Measurements from ENCODE around the gene NAPB.
A peak's percentile ranks its signal among the peaks of the same experiment; 100 is the strongest.
"Not testable (repeated sequence)": the region's sequence is repeated elsewhere in the genome, so short reads cannot be mapped to it uniquely, and the experiment has no call there.

The NAPB gene

DNA sequence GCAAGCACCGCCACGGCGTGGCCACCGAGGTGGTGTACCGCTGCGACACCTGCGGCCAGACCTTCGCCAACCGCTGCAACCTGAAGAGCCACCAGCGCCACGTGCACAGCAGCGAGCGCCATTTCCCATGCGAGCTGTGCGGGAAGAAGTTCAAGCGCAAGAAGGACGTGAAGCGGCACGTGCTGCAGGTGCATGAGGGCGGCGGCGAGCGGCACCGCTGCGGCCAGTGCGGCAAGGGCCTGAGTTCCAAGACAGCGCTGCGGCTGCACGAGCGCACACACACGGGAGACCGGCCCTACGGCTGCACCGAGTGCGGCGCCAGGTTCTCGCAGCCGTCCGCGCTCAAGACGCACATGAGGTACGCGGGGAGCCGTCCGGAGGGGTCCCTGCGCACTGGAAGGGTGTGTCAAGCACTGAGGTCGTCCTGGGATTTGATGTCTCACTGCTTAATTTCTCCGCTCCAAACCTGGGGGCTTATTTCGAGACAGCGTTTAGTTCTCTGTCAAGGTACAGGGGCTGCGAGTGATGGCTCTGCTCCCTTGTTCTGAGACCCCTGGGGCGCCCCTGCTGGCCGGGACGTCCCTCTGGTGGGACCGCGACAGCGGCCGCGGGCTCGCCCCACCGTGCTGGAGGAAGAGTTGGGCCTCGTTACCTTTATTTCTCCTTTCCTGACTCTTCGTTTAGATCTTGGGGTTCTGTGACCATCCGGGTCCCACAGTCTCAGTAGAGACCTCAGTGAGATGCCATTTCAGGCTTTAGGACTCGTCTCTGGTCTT, 55.7 kb downstream of the NAPB start:
- no peak for DNase-seq

DNA sequence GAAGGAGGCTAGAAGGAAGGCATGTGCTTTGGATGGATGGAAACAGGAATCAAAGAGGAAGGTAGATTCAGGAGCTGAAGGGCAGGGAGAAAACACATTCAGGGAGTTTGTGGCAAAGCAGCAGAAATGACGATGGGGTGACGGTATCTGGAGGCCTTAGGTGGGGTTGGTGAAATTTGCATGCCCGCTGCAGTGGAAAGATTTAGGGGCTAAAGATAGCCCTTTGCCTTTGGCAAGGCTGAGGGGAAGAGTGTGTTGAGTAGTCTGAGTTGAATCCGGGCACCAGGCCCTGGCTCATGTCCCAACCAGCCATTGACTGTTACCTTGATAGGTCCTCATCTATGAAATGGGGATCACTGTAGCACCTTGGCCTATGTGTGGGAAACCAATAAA, 58.0 kb downstream of the NAPB start:
- no peak for DNase-seq

DNA sequence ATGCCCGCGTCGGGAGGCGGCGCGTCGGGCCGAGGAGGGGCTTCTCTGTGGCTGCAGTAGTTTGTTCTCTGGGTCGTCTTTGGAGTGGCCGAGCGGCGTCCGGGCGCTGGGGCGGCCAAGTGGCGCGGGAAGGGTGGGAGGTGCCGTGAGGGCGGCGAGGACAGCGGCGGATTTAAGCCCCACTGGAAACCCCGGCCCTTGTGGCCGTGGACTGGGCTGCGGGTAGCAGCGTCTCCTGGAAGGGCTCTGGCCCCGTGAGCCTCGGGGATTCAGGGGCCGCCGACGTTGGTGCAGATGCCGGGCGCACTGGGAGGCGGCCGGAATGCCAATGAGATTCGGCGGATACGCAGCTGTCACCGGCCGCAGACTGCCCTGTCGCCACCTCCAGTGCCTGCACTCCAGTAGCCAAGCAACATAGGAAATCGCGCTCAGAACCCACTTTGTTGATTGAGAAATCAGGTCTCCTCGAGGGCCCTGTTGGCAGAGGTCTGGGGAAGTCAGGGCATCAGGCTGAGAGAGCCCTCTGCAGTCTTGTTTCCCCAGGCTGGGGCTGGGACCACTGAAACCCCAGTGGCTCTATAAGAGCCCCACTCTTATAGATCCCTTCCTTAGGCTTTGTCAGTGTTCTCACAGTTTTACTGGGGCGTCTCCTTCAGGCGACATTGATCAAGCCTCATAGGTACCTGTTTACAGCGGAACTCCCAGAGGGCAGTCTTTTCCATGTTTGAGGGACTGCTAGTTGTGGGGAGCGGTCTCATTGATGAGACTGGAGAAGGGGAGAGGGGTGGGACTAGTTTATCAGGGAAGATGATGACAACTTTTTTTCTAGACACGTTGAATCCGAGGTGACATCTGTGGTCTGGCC, 58.7 kb downstream of the NAPB start:
- DNase-seq, result peak; percentile 84

DNA sequence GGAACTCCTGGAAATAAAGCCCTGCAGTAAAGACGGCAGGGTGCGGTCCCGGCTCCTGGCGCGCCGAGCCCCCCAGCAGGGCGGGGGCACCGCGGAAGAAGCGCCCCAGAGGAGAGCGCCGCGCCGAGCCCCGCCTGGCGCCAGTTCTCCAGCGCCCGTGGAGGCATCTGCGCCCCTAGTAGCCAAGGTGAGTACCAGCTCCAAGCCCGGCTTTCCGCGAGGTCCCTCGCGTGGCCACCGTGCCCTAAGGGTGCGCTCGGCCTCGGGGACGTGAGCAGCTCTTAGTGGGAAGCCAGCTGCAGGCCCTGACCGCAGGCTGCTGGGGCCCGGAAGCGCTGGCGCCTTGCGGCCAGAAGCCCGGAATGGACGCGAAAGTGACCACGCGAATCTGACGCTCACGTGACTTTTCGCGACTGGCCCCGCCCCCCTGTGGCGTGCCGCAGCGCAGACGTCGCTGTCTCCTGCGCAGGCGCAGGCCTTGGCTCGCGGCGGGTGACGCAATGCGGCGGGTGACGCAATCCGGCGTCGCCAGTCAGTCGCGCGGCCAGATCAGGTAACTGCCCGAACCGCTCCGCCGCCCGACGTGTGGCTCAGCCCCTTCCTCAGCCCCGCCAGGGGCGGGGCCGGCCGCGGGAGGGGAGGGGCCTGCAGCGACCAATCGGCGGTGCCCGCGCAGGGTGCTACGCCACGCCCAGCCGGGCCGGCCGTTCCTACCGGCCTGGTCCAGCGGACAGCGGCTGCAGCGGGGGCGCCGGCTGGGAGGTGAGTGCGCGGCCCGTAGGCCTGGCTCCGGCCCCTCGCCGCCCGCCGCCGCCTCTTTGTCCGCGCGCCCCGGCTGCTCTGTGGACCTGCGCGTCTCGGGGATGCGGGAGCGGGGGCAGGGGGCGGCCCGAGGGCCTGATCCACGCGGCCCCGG, 59.6 kb downstream of the NAPB start, which contains the start of gene GZF1:
TSS of gene GZF1 (plus strand) at position 707 of the 916 bp plus-strand sequence. CDS start 2,202 bp downstream, outside the sequence.
- peak; percentile 99 for DNase-seq

DNA sequence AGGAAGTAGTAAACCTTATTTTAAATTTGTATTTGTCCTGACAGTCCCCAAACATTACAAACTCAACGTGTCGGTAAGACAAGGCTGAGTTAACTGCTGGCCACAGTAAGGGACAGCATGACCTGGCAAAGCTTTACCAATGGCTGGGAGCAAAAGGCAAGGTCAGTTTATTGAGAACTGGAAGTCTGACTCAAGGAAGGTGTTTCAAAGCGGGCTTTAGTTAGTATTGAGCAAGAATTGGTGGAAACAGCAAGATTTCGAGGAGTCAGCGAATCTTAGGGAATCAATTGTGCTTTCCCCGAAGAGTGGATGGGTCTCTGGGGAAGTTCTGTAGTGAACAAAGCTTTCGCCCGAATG, 60.2 kb downstream of the NAPB start:
- DNase-seq, result peak; percentile 39

DNA sequence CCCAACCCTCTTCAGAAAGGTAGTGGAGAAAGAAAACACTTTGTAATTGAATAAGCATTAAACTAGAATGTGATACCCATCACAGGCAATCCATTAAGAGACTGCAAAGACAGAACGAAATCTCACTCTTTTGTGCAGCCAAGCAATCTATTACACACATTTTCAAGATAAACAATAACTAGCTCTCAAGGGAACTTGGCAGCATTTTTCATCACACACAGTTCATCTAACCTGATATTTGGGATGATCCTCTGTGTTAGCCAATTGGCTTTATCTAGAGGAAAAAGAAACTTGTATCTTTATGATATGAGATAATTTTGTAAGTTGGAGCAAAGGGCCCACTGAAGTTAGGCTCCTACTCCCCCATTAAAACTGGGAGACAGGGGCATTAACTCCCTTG, 60.8 kb downstream of the NAPB start:
- DNase-seq, result no peak

DNA sequence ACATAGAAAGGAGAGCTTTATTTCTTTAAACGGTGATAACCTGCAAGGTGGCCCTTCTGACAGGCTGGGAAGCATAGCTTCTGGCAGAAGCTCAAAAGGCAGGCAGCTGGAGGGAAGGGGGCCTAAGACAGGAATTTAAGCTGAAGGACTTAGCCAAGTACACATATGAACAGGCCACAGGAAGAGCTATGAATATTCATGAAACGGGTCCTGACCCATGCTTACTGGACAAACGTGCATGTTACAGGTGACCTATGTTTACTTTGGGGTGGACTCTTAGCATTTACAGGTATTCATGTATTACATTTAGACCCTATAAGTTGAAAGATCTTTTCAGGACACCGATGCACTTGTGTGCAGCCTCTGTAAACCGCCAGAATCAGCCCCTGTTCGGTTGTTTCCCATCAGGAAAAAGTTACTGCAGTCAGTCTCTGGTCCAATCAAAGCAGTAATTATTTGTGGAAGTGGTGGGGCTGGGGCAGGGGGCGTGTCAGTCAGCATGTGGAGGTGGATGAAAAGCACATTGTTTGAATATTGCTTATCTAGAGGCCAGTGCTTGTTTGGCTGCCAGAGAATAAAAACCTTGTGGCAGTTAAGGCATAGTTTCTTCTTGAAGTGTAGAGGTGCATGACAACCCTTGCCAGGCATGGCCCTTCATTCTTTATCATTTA, 62.2 kb downstream of the NAPB start:
- peak; percentile 51 for DNase-seq

DNA sequence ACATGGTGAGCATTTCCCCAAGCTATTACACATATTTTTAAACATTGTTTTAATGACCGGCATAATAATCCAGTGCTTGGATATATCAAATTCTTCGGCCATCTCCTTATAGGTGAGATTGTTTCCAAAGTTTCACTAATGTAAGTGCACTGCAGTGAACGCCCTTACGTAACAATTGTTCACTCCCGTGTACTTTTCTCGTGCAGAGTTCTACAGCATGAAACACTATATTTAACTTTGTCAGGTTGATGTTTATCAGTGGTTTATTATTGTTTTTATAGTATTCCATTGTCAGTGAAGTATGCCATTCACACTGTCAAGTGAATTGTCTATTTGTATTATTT, 62.8 kb downstream of the NAPB start:
- DNase-seq, result no peak

DNA sequence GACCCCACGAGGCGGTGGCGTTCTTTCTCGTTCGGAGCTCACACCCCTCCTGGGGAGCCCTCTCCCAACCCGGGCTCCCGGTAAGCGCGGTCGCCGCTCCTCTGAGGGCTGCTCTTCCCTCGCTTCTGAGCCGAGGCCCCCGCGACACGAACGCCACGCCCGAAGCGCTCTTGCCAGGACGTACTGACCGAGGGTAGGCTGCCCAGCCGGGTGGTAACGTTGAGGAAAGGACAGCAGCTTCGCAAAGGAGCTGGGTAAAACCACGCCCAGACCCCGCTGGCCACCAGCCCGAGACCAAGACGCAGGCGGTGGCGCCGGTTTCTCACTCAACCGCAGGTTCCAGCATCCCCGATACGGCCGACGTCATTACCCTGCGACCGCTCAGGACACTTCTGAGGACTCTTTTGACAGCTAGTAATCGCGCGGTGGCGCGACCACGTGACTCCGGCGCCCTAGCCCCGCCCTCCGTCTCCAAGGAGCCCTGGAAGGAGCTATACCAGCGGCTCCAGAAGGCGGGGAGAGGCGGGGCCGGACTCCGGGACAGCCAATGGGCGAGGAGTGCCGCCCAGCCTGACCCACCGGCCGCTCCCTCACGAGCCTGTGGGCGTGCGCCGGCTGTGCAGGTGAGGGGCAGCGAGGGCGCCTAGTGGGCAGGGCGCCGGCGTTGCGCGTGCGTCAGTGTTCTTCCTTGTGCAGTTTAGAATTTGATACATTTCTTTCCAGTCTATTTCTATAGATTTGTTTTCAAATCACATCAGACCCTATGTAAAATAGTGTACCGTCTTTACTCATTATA, 63.3 kb downstream of the NAPB start:
- peak; percentile 100 for DNase-seq

DNA sequence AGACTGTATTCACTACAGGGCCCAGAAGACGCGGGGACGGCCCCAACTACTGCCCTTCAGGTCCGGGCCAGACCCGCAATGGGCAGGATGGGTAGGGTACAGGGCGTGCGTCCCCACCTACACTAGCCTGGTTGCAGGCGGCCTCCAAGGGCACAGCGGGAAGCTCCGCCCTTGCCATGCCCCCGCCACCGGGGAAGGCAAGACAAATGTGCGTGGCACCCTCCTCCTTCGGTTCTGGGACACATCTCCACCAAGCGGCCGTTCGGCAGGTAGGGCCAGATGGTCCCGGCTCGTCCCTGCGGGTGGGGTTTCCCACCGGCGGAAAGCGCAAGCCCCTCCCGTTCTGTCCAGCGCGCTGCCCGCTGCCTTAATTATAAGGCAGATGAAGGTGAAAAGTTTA, 65.1 kb downstream of the NAPB start:
- no peak for DNase-seq

DNA sequence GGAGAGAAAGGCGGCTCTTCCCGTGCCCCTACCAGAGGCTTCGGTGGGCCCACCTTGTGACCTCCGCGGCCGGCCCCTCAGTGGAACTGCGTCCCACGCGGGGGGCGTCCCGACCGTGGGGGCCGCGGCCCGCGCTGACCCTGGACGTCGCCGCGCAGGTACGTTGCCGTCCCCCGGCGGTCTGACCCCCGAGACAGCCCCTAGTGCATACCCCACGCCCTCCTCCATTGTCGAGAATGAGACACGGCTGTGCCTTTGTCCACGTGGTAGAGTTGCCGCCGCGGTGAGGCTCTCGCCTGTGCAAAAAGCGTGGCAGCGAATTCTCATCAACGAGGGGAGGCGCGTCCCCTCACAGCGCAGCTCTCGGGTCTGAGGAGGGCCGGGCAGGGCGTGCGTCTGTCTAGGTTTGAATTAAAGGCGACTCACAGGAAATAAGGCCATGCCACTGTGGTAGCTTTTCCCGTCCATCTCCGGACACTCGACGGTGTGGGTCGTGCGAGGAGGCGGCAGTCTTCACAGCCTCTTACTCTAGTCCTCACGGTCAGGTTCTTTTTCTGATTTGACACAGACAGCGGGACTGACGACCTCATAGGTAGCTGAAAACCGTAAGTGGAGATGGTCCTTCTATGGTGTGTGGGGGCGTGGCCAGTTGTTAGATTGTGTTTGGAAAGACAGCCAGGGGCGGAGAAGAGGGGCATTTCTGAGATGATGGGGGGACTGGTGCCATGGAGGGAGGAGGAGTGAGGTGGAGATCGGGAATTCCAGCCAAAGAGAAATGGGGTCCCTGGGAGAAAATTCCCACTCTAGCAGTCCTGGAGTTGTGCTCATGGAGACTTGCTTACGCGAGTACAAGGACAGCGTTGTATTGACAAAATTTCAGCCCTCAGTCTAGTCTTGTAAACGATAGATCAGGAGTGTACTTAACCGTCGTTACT, 70.1 kb downstream of the NAPB start:
- peak; percentile 77 for DNase-seq

DNA sequence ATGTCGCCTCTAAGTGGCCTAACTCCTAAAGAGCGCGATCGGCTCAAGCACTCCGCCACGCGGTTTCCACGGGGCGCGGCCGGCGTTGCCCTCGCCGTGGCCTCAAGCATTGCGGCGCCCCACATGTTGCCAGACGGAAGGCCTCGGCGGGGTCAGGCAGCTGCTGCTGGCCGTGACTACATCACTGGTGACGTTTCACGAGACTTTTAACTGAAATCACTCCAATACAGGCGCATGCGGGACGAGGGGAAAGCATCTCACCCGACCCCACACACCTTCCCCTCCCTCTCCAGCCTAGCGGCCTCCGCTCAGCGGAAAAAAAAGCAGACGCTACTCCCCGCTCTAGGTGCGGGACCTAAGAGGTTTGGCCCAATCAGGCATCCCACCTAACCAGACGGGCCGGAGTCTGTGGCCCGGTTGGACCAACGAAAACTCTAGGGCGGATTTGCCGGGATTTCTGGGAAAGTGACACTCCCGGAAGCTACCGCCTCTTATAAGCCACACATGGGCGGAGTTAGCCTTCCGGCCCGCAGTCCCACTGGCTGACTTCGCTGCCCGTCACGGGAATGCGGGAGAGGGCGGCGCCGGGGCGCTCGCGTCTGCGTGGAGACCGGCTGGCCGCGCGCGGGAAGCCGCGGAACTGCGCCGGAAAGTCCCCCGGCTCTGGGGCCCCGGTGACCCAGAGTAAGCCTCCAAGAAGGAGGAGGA, 70.9 kb downstream of the NAPB start, which contains the start of gene NXT1:
TSS of gene NXT1 (plus strand) at position 596 of the 708 bp plus-strand sequence. CDS start 3,251 bp downstream, outside the sequence.
- DNase-seq, result peak; percentile 99

DNA sequence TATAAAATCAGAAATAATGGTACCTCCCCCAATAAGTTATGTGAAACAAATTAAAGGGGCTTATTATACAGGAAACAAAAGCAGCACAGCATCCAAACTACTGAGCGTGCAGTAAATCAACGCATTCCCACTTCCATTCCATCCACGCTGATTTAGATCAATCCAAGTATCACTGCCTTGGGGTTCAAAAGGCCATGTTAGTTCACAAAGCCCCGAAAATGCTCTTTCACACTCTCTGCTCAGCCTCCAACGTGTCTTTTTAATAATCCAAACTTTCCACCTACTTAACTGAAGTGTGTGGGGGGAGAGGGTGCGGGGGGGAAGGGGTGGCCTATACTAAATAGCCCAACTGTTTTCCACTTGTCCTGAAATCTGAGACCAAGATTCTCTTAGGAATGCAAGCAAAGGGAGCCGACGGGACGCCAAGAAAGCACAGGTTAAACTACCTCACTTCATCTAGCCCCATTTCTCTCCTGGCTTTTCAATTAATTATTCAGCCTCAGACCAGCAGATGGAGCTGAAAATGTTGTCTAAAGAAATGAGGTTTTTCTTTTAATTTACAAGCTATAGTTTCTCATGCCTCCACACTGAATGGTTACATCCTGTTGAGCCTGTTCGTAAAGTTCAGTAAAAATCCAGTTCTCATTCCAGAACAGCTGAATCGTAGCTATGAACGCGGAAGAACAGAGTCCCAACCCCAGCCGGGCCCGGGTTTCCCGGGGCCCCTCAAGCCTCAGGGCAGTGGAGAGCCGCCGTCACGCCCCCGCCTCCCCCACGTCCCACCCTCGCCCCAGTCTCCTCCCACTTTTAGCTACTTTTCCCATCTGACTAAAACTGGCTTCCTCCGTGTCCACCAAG, 71.7 kb downstream of the NAPB start:
- DNase-seq, result peak; percentile 92

DNA sequence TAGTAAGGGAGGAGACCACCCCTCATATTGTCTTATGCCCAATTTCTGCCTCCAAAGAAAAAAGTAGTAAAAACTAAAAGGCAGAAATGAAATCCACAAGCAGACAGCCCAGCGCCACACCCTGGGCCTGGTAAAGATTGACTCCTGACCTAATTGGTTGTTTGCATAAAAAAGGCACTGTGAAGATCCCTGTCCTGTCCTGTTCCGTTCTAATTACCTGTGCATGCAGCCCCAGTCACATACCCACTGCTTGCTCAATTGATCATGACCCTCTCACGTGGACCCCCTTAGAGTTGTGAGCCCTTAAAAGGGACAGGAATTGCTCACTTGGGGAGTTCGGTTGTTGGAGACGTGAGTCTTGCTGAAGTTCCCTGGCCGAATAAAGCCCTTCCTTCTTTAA, 72.8 kb downstream of the NAPB start:
- DNase-seq, result not testable (repeated sequence)

DNA sequence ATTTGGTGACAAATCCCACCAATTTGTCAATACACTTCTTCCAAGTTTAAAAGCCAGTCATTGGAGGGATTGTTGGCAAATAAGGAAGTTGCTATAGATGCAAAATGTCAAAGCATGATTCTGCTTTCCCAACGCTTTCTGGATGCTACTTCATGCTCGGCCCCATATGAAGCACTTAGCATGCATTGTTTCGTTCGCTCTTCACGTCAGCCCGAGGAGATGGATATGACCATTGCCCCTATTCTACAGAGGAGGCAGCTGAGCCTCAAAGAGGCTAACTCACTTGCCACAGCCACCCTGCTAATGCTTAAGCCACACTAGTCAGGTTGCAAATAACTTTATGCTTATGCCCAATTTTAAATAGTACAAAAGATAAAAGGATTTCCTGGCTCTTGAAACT, 73.5 kb downstream of the NAPB start:
- DNase-seq, result no peak

DNA sequence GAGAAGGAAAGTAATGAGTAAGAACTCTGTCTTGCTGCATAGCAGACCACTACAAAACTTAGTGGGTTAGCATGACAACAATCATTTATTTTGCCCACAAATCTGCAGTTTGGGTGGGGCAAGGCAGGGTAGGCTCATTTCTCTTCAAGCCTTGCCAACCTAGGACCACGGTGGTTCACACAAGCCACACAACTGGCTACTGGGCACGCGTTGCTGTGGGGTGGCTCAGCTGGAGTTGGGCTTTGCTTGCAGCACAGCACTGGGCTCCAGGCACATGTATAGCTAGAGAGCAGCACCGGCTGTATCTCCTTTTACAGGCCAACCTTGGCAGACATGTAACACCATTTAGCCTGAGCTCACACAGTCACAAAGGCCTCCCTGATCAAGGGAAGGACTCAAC, 75.3 kb downstream of the NAPB start:
- DNase-seq, result peak; percentile 44

DNA sequence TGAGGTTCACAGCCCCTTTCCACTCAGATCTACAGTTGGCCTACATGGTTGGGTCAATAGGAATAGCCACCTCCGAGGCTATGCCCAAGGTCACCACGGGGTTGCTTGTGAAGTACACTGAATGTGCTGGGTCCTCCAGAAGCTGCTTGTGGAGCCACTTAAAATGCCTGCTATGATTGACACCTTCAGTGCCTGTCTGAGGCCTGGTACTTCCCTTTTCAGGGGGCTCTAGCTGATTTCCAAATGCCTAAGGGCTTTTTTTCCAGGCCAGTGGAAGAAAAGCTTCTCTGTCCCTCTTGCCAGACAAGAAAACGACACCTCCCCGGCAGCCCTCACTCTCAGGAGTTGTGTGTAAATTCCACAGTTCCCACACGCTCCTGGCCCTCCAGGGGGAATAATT, 77.0 kb downstream of the NAPB start:
- peak; percentile 37 for DNase-seq

DNA sequence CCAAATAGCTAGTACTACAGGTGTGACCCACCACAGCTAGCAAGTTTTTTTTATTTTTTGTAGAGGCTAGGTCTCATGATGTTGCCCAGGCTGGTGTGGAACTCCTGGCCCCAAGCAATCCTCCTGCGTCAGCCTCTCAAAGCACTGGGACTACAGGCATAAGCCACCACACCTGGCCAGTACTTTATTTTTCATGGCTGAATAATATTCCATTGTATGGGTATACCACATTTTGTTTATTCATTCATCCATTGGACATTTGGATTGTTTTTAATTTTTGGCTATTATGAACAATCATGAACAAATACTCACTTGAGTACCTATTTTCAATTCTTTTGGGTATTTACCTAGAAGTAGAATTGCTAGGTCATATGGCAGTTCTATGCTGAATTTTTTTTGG, 77.7 kb downstream of the NAPB start:
- DNase-seq, result no peak

DNA sequence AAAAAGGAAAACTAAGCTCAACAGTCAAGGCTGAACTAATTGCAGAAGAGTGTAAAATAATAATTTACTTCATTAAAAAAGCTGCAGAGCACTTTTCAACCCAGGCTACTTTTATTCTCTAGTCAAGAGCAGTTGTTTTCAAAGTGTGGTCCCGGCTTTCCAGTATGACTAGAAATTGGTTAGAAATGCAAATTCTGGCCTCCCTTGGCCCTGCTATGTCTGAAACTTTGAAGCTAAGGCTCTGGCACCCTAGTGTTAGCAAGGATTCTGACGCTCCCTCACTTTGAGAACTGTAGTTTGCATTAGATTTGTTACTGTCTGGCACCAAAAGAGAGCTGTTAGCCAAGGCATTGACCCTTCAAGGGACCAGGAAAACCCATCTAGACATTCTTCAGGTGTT, 80.2 kb downstream of the NAPB start:
- DNase-seq, result no peak

All from hematopoietic multipotent progenitor cell treated with erythropoietin and hydrocortisone succinate and interleukin-3 and kit ligand, for 4 days (in vitro differentiated cells).